ENCODE measurements around the gene PARD3B.
"Not testable (repeated sequence)": the region's sequence is repeated elsewhere in the genome, so short reads cannot be mapped to it uniquely, and the experiment has no call there.

Gene PARD3B

DNA sequence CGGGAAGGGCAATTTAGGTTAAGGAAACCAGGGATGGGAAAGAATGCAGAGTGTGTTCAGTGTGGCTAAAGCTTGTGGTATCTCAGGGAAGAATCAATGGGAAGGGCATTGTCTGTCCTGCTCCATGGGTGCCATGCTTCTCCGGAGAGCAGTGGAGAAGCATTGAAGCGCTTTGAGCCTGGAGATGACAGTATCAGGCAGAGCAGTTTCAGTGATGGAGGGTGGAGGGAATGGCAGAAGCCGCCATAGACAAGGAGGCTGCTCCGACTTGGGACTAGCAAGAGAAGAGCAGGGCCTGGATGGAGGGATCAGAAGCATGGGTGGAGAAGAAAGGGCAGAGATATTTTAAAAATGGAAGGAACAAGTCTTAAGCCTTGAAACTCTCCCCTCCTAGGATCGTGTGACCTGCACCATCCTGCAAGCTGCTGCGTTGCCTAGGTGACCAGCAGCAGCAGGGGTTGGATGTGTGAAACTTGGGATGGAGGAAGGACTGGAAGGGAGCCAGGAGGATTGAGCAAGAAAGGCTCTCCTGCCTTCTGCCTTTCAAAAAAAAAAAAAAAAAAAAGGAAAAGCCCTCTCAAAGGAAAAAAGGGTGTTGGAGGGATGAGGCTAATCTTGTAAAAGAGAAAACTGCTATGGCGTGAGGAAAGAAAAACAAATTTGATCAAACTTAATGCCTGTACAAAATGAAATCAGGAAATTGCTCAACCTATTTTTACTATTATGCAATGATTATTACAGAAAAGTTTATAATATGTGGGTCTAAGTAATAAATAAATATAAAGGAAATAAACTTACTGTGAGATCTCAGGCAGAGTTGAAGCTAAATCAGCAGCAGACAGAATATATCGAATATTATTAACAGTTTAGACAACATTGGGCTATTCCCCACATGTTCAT lies 643.2 kb downstream of the PARD3B start:
- TF ChIP-seq ZNF274 (IDR thresholded peaks at IDR 0.05; ENCODE audit: low read depth, low read length), result no peak

DNA sequence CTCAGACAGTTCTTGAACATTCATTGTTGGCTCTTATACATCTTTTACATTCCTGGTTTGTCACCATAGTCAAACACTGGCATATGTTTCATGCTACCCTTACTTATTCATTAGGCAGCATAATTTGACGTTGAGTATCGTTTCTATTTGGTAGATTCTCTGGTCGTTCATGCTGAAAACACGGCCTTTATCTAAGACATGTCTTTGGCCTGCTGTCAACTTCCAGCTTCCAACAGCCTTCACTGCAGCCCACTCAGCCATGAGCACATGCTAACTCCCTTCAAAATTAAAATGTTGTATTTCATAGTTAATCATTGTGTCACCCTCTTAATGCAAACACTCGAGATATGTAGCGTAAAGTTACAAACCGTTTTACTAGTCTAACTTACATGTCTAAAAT lies 644.0 kb downstream of the PARD3B start:
- H3K4me3 ChIP-seq (ENCODE audit: low read length), result no peak overlapping the region
- no peak for TF ChIP-seq ZNF274 (IDR thresholded peaks at IDR 0.05; ENCODE audit: low read depth, low read length)

More for the DNA sequence above, 643.2 kb downstream of the PARD3B start:
- no peak overlapping the region for H3K4me3 ChIP-seq (ENCODE audit: low read length)

DNA sequence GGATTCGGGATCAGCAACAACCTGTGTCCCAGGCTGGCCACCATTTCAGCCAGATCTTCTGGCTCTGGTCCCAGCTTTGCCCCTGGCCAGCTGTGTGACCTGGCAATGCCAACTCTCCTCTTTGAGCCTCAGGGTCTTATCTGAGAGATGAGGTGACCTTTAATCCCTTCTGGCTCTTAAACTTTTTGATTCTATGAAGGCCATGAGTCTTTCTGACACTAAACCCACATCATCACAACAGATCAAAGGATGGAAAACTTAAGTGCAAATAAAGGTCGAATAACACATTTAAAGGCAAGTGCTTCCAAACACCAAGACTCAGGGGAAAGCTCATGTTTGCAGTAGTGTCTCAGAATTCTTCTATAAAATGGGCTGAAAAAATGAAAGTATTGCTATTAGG lies 645.3 kb downstream of the PARD3B start:
- H3K4me3 ChIP-seq (ENCODE audit: low read length), result no peak overlapping the region
- TF ChIP-seq ZNF274 (IDR thresholded peaks at IDR 0.05; ENCODE audit: low read depth, low read length), result no peak

DNA sequence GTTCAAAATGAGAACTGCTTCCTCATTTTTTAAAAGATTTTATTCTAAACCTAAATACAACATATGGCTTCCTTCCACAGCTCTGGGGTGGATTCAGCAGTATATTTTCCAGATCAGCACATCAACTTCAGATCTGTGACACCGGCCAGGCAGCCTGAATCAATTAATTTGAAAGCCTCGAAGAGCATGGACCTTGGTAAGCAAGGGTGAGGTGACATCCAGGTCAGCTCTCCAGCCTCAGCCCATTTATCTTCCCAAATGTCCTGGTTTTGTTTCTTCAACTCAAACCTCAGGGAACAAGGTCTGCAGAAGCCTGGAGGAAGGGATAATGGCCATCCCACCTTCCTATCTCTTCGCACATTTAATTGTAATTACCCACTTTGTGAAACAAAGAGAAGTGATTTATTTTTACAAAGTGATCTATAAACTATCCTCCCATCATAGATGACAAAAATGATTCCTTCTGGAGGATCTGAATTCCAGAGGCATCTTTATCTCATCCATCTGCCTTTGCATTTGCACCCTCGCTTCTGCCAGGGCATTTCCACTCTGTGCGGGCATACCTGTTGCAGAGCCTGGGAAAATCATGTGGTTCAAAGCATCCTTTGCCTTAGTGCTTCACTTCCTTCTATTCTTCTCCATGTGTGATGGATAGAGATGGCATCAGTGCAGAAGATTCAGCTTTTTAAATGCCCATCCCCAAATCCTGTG lies 648.0 kb downstream of the PARD3B start:
- no peak for TF ChIP-seq ZNF274 (IDR thresholded peaks at IDR 0.05; ENCODE audit: low read depth, low read length)
- H3K4me3 ChIP-seq (ENCODE audit: low read length), result no peak overlapping the region

DNA sequence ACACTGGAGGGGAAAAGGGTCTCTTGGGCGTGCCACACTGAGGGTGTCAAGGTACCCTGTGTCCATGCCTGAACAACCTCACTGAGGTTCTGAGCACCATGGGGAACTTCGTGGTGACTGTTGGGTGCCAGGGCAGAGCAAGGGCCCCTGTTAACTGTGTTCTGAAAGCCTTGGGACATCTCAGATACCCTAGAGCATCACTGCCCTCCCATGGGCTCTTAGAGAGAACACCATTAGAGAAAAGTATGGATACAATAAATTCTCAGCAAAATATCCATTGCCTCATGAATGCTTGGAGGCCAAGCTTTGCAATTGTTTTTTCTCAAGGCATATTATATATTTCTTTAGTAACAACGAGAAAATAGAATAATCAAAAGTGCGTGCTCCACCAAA lies 648.6 kb downstream of the PARD3B start:
- H3K4me3 ChIP-seq (ENCODE audit: low read length), result no peak overlapping the region
- TF ChIP-seq ZNF274 (IDR thresholded peaks at IDR 0.05; ENCODE audit: low read depth, low read length), result no peak

DNA sequence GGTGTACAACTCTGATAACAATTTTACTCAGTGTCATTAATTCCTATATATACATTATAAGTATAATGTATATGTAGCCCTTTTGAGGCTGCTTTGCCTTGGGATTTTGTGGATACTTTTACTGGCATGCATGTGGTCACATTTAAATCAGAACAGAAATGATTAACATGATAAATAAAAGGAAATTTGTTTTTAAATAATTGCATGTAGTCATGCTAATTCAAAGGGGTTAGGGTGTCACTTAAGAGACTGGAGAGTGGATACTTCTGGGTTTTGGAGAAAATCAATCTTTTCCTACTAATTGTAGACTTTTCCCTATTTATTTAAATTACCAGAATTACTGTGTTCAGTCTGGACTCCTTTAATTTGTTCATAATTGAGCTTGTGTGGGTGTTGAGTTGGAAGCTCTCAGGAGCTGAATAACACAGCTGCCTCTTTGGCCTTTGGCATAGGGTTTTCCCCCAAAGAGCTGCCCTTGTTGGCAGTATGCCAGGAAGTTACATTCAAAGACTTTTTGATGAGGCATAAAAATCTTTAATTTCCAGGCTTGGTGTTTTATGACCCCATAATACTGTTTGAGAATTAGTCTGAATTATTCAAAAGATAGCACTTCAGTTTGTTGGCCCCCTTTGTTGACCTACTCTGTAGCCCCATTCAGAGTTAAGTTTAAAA lies 652.3 kb downstream of the PARD3B start:
- no peak overlapping the region for H3K4me3 ChIP-seq (ENCODE audit: low read length)

DNA sequence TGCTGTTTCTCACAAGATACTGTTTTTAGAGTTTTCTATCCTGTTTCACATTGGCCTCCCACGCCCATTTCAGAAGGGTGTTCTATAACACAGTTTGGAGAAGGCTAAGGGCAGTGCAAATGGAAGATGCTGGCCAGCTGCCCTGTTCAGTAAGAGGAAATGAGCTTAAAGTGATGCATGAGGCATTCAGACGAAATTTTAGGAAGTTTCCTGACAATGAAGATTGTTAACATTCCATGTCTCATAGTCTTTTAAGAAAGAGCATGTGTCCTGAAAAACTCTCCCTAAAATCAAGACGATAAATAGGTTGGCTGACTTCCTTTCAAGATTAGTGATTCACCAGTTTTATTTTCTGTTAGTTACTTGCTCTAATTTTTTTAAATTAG lies 652.9 kb downstream of the PARD3B start:
- TF ChIP-seq ZNF274 (IDR thresholded peaks at IDR 0.05; ENCODE audit: low read depth, low read length), result no peak
- H3K4me3 ChIP-seq (ENCODE audit: low read length), result no peak overlapping the region

More for the DNA sequence above, 652.3 kb downstream of the PARD3B start:
- no peak for TF ChIP-seq ZNF274 (IDR thresholded peaks at IDR 0.05; ENCODE audit: low read depth, low read length)

DNA sequence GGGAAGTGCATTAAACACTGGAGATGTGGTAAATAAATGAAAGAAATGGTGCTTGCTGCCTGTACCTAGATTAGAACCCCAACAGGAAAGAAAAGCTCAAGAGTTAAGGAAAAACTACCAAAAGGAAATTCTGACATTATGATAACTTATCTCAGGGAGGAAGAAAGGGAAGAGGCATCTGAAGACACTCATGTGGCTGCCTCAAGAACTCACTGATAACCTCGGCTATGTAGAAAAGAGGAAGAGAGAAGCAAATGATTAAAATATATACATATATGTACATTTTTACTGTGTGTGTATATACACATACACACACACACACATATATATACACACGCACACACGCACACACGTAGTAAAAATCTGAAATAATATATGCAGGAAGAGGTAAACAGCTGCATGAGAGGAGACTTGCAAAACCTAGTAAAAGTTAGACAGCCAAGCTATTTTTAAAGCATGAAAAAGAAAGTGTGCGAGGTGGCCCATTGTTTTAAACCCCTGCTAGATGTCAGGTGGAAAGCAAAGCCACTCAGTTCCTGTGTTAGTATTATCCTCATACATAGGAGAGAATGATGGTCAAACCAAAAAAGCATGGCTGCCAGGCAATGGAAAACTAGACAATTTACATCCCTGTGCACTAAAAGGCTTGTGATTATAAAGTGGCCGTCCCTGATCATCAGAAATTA lies 654.0 kb downstream of the PARD3B start:
- H3K4me3 ChIP-seq (ENCODE audit: low read length), result no peak overlapping the region
- TF ChIP-seq ZNF274 (IDR thresholded peaks at IDR 0.05; ENCODE audit: low read depth, low read length), result no peak

DNA sequence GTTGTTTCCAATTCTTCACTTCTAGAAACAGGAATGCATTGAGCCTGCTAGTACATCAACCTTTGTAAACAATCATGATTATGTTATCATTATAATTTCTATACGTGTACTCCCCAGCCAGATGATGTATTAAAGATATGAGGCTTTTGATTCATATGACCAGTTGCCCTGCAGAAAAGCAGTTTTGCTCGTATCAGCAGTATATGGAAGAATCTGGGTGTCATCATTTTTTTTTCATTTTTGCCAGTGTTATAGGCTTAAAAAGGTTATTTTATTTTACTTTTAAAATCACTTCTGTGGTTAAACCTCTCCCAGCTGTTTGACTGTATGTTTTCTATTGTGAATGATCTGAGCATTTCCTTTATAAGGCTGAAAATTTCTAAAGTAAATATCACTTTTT lies 665.2 kb downstream of the PARD3B start:
- H3K4me3 ChIP-seq (ENCODE audit: low read length), result no peak overlapping the region
- TF ChIP-seq ZNF274 (IDR thresholded peaks at IDR 0.05; ENCODE audit: low read depth, low read length), result no peak

DNA sequence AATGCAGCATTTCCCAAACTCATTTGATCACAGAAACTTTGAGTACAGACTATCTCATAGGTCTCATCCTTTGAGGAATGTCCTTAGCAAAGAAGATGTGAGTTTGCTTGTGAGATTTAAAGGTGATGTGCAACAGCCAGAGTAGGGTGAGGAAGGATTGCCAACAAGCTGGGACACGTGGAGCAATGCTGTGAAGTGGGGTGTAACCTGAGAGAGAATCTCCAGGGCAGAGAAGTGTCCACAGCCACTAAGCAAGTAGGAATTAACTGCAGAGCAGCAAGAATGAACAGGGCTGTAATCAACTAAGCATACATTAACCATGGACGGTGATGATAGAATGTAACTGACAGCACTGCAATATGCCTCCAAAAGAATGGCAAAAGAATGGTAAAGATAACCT lies 667.1 kb downstream of the PARD3B start:
- no peak for TF ChIP-seq ZNF274 (IDR thresholded peaks at IDR 0.05; ENCODE audit: low read depth, low read length)

DNA sequence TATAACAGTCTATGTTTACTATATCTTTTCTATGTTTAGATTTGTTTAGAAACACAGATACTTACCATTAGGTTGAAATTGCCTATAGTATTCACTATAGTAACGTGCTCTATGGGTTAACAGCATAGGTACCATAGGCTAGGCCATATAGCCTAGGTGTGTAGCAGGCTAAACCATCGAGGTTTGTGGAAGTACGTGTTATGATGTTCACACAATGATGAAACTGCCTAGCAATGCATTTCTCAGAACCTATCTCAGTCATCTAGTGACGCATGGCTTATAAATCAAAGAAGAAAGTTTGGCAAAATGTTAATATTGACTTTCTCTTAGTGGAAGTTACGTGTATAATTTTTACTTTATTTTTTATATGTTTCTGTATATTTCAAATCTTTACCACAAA lies 670.8 kb downstream of the PARD3B start:
- no peak overlapping the region for H3K4me3 ChIP-seq (ENCODE audit: low read length)
- TF ChIP-seq ZNF274 (IDR thresholded peaks at IDR 0.05; ENCODE audit: low read depth, low read length), result no peak

More for the DNA sequence above, 667.1 kb downstream of the PARD3B start:
- H3K4me3 ChIP-seq (ENCODE audit: low read length), result no peak overlapping the region

DNA sequence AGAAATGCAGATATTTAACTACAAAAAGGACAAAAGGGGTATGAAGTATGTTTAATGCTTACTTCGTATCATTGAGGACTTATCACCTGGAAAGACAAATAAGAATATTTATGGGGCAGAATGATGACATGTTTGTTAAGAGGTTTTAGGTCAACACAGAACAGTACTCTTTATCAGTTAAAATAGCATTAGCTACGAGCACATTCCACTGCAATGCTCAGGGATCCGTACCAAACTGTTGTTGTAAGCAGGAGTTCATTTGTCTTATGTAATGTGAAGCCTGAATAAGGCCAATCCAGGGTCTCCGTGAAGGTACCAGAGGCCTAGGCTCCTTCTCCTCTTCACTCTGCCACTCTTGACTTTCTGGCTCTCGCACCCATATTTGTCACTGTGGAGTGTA lies 671.3 kb downstream of the PARD3B start:
- H3K4me3 ChIP-seq (ENCODE audit: low read length), result no peak overlapping the region
- no peak for TF ChIP-seq ZNF274 (IDR thresholded peaks at IDR 0.05; ENCODE audit: low read depth, low read length)

DNA sequence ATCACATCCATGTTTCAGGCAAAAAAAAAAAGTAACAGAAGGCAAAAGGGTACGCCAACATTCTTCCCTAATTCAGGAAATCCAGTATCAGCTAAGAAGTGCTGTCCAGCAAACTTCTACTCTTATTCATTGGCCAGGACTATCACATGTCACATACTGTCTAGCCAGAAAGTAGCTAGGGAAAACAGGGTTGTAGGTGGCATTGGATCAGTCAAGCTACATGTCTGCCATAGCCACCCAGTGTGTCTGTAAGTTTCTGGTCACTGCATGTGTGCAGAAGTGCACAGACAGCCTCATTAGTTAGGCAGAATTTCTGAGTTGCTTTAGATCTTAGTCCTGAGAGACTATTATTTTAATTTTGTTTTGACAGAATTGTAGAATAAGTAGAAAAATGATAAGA lies 671.7 kb downstream of the PARD3B start:
- H3K4me3 ChIP-seq (ENCODE audit: low read length), result no peak overlapping the region
- TF ChIP-seq ZNF274 (IDR thresholded peaks at IDR 0.05; ENCODE audit: low read depth, low read length), result no peak

DNA sequence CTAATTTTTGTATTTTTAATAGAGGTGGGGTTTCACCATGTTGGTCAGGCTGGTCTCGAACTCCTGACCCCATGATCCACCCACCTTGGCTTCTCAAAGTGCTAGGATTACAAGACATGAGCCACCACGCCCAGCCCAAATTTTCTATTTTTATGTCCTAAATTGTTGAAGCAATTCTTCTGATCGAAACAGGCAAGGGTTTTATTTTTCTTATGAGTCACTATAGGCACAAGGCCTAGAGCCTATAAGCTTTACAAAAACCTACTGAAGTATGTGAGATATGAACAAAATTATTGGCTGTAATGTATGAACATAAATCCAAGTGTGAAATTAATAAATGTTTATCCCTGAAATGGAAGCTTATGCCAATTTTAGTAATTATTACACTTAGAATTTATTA lies 672.8 kb downstream of the PARD3B start:
- no peak overlapping the region for H3K4me3 ChIP-seq (ENCODE audit: low read length)
- TF ChIP-seq ZNF274 (IDR thresholded peaks at IDR 0.05; ENCODE audit: low read depth, low read length), result no peak

DNA sequence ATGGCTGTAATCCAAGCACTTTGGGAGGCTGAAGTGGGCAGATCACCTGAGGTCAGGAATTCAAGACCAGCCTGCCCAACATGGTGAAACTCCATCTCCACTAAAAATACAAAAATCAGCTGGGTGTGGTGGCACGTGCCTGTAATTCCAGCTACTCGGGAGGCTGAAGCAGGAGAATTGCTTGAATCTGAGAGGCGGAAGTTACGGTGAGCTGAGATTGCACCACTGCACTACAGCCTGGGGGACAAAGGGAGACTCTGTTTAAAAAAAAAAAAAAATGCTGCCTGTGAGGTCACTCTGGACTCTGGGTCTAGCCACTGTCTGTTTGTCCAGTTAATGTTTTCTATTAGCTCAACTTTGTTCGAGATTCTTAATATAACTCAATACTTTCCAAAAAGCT lies 673.5 kb downstream of the PARD3B start:
- H3K4me3 ChIP-seq (ENCODE audit: low read length), result not testable (repeated sequence)
